Upper lobe of left lung (tissue), 6 donors: ENCODE measurements around the gene B3GALNT1. TPM values are rescaled to one million over a fixed set of nuclear protein-coding genes. Genes with fewer than 3 reads are reported as not detected.

Experiments
- ATAC-seq, 2 donors: fragments of 200-7000 bp; cut with Tn5 transposase; one replicate each; pipeline ENCODE4 v1.9.1; 2022; ENCODE audit warnings: mild to moderate bottlenecking in 2 of 2, moderate library complexity in 2 of 2; ENCODE audit not compliant: low FRiP score in 2 of 2
- DNase-seq, 2 donors: peaks; one replicate each; pipeline ENCODE4 v3.0.0-alpha.2; 2019 to 2020
- H3K27ac ChIP-seq, 4 donors: fragments of 200-600 bp; sonication (generic); one replicate each; pipeline ENCODE4 v1.5.1; 2016 to 2019
- H3K27me3 ChIP-seq, 4 donors: fragments of 200-600 bp; sonication (generic); one replicate each; pipeline ENCODE4 v1.5.1; 2017 to 2019
- H3K36me3 ChIP-seq, 4 donors: fragments of 200-600 bp; sonication (generic); one replicate each; pipeline ENCODE4 v1.5.1; 2016 to 2019
- H3K4me1 ChIP-seq, 4 donors: fragments of 200-600 bp; sonication (generic); one replicate each; pipeline ENCODE4 v1.5.1; 2018 to 2019
- H3K4me3 ChIP-seq, 4 donors: fragments of 200-600 bp; sonication (generic); one replicate each; pipeline ENCODE4 v1.5.1; 2017 to 2019; ENCODE audit warnings: mild to moderate bottlenecking in 2 of 4, moderate library complexity in 1 of 4
- H3K9me3 ChIP-seq, 4 donors: fragments of 200-600 bp; sonication (generic); one replicate each; pipeline ENCODE4 v1.5.1; 2018 to 2019
- EP300 ChIP-seq, 4 donors: sonication (generic); formaldehyde crosslinking; IDR thresholded peaks; one replicate each; pipeline ENCODE4 v1.5.1; 2017; ENCODE audit warnings: antibody characterized with exemption in 4 of 4, control low read depth in 2 of 4
- POLR2A ChIP-seq, 4 donors: fragments of 450-650 bp; IDR thresholded peaks; one replicate each; pipeline ENCODE4 v1.5.1; 2016 to 2017; ENCODE audit warnings: antibody characterized with exemption in 4 of 4, mild to moderate bottlenecking in 2 of 4
- POLR2AphosphoS5 ChIP-seq, 2 donors: sonication (generic); formaldehyde crosslinking; IDR thresholded peaks; one replicate each; pipeline ENCODE4 v1.5.1; 2017; ENCODE audit warnings: antibody characterized with exemption in 2 of 2
- WGBS, 2 donors: methylation state at CpG; one replicate each; pipeline ENCODE4 v1.1.5; 2017 to 2018; 5-methylcytosine and 5-hydroxymethylcytosine counted together
- total RNA-seq, 6 donors: library from RNA; depleted of rRNA in 4 of 6; stranded (reverse); fragments of >200 nt in 4 of 6; gene quantifications; one replicate each; pipeline versions ENCODE4 v1.1.0 to v1.2.1, GENCODE V29; 2016 to 2021
- TF ChIP-seq, protein P1 (sequence below), 6 experiments: fragments of 450-650 bp in 4 of 6; fragments of 200-600 bp in 2 of 6; sonication (generic) in 2 of 6; IDR thresholded peaks; one replicate each; pipeline ENCODE4 v1.5.1; 2016 to 2019; ENCODE audit warnings: antibody characterized with exemption in 6 of 6
- donor health status: DM: no; HTN: no; CAD: no; lungs with moderate emphysema.
- donor health status: DM: no; HTN: yes; CAD: no; lungs with severe emphysema.

B3GALNT1 gene
- total RNA-seq, 6 donors from 2014 or later = 14.7 to 31.2 (median 23.3) TPM

DNA sequence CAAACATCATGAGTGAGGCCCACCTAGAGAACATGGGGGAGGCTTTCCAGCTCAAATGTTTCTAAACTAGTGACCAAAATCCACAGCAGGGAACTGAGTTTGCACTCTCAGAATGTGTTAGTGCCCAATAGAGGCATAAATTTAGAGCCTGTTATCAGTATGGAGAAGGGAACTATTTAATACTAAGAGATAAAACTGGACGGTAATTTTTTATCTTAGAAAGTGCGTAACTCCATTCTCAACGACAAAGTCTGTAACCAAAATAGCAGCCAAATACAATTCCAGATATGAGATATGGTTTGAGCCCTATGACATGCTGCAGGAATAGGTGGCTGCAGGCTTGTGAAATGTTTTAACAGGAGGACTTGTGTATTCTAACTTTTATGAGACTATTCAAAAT is 3.5 kb downstream of the B3GALNT1 start:
- Histone ChIP-seq H3K27ac (no peak overlapping the region), H3K4me1 (peaks cover 0 to 14% (median 7%) of the 10 kb centered on the region in 4 donors)
- TF ChIP-seq POLR2AphosphoS5 (IDR thresholded peaks at IDR 0.05) (no peak), POLR2A (IDR thresholded peaks at IDR 0.05) (no peak), EP300 (IDR thresholded peaks at IDR 0.05) (no peak)
- TF ChIP-seq, protein P1, sequence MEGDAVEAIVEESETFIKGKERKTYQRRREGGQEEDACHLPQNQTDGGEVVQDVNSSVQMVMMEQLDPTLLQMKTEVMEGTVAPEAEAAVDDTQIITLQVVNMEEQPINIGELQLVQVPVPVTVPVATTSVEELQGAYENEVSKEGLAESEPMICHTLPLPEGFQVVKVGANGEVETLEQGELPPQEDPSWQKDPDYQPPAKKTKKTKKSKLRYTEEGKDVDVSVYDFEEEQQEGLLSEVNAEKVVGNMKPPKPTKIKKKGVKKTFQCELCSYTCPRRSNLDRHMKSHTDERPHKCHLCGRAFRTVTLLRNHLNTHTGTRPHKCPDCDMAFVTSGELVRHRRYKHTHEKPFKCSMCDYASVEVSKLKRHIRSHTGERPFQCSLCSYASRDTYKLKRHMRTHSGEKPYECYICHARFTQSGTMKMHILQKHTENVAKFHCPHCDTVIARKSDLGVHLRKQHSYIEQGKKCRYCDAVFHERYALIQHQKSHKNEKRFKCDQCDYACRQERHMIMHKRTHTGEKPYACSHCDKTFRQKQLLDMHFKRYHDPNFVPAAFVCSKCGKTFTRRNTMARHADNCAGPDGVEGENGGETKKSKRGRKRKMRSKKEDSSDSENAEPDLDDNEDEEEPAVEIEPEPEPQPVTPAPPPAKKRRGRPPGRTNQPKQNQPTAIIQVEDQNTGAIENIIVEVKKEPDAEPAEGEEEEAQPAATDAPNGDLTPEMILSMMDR (IDR thresholded peaks at IDR 0.05) = no peak

DNA sequence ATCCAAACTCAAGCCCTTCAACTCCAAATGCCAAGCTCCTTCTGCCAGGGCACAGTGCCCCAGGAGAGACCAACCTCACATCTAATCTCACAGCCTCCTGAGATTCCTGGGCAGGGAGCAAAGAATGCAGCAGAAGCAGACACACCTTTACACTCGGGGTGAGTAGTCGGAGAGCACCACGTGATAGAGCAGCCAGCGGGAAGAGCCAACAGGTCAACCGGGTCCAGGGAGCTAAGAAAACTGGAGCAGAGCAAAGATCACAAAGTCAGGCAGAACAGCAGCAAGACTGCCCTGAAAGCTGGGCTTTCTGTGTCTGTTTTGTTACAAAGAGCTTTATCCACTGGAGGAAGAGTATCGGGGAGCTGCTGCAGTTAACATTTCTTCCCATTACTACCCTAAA is 4.2 kb downstream of the B3GALNT1 start:
- ATAC-seq (peak in 1 of 2 donors; percentile 79), DNase-seq (peak in 1 of 2 donors; percentile 68)
- Histone ChIP-seq H3K27ac (peak overlapping the region in 1 of 4 donors; percentile 5), H3K9me3 (no peaks in the 10 kb centered on the region), H3K27me3 (no peaks in the 10 kb centered on the region), H3K4me1 (peaks cover 0 to 14% (median 7%) of the 10 kb centered on the region in 4 donors), H3K36me3 (peaks cover 0 to 25% (median 0%) of the 10 kb centered on the region in 4 donors), H3K4me3 (peak overlapping the region in 1 of 4 donors; percentile 87)
- WGBS, 2 donors = 82 to 96% methylated on average over 6 of the region's 6 CpGs
- TF ChIP-seq POLR2AphosphoS5 (IDR thresholded peaks at IDR 0.05) (peak in 1 of 2 donors; percentile 18), POLR2A (IDR thresholded peaks at IDR 0.05) (no peak)

More for the DNA sequence above, 3.5 kb downstream of the B3GALNT1 start:
- WGBS, 2 donors = 78 to 85% methylated on average over 3 of the region's 3 CpGs
- Histone ChIP-seq H3K27me3 (no peaks in the 10 kb centered on the region), H3K36me3 (peaks cover 0 to 25% (median 0%) of the 10 kb centered on the region in 4 donors), H3K9me3 (no peaks in the 10 kb centered on the region), H3K4me3 (peak overlapping the region in 1 of 4 donors; percentile 87)
- DNase-seq (no peak), ATAC-seq (no peak)

DNA sequence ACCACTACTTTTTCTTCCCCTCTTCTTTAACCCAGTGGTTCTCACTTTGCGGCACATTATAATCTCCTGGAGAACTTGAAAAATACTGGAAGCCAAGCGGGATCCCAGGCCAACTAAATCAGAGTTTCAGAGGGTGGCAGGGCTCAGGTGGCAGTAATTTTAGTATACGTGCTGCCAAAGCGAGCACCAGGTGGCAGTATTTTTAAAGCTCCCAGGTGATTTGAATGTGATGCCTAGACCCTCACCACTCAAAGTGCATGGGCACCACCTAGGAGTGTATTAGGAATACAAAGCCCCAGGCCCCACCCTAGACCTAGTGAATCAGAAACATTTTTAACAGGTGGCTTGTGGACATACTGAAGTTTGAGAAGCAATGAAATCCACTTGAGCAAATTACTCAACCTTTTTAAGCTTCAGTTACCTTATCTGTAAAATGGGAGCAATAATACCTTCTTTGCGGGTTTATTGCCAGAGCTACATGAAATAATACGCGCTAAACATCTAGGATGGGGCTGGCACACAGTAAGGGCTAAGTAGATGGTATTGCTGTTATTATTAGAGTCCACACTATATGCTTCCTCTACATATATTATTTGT is 8.3 kb downstream of the B3GALNT1 start:
- Histone ChIP-seq H3K27me3 (no peaks in the 10 kb centered on the region), H3K27ac (no peak overlapping the region), H3K36me3 (peaks cover 0 to 25% (median 0%) of the 10 kb centered on the region in 4 donors), H3K9me3 (no peaks in the 10 kb centered on the region), H3K4me3 (no peak overlapping the region), H3K4me1 (peaks cover 0 to 6% (median 0%) of the 10 kb centered on the region in 4 donors)
- ATAC-seq (no peak), DNase-seq (no peak)
- WGBS, 2 donors = 78 to 86% methylated on average over 7 of the region's 7 CpGs
- no peak for TF ChIP-seq POLR2A (IDR thresholded peaks at IDR 0.05)
- TF ChIP-seq, protein P1 (IDR thresholded peaks at IDR 0.05) = peak in 1 of 6 experiments; percentile 14

DNA sequence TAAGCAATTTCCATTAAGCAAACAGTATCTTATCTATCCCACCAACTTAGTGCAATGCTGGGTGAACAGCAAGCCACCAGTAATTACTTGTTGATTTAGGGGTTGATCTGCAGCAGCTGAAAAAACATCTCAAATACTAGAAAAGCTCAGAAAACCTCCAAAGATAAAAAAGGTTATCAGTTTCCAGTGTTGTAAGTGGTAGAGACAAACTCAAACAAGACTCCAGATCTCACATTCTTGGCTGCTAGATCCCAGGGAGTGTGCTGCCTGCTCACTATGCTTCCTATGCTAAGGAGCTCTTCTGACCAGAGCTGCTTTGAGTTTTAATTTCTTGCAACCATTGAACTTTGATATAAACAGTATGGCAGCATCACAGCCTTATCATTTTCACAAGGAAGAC is 11.3 kb downstream of the B3GALNT1 start:
- no peak overlapping the region for H3K4me3 ChIP-seq
- peak overlapping the region in 1 of 4 donors; percentile 17 for H3K27ac ChIP-seq
- no peaks in the 10 kb centered on the region for H3K27me3 ChIP-seq
- DNase-seq = no peak
- TF ChIP-seq, protein P1 (IDR thresholded peaks at IDR 0.05) = no peak
- TF ChIP-seq EP300 (IDR thresholded peaks at IDR 0.05) (no peak), POLR2AphosphoS5 (IDR thresholded peaks at IDR 0.05) (no peak), POLR2A (IDR thresholded peaks at IDR 0.05) (no peak)
- H3K36me3 ChIP-seq = peaks cover 0 to 17% (median 3%) of the 10 kb centered on the region in 4 donors
- no peak for ATAC-seq
- H3K4me1 ChIP-seq = peaks cover 0 to 6% (median 0%) of the 10 kb centered on the region in 4 donors
- H3K9me3 ChIP-seq = no peaks in the 10 kb centered on the region

DNA sequence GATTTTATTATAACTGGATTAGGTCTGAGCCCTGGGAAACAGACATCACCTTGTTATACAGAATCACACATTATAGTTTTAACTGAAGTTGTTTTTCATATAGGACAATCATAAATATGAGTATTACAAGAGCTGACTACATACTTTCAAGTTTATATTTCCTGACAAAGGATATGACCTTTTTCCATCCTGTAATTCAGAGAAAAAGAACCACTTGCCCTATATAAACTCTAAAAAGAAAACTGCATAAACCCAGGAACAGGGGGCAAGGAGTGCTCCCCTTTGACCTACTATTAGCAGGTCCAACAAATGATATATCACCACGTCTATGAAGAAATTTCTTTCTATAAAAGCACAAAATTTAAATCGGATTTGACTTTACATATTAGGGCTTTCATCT is 20.9 kb downstream of the B3GALNT1 start:
- H3K27me3 ChIP-seq = no peaks in the 10 kb centered on the region
- H3K9me3 ChIP-seq = no peaks in the 10 kb centered on the region
- WGBS, 2 donors = 75 to 86% methylated on average over 2 of the region's 2 CpGs
- TF ChIP-seq POLR2A (IDR thresholded peaks at IDR 0.05) = no peak
- TF ChIP-seq, protein P1 (IDR thresholded peaks at IDR 0.05) = no peak
- H3K4me3 ChIP-seq = no peak overlapping the region
- peaks cover 0 to 24% (median 1%) of the 10 kb centered on the region in 4 donors for H3K36me3 ChIP-seq
- H3K27ac ChIP-seq = no peak overlapping the region
- no peak for DNase-seq
- peaks cover 3 to 12% (median 8%) of the 10 kb centered on the region in 4 donors for H3K4me1 ChIP-seq
- ATAC-seq = no peak
